HG03469 (cell line): ENCODE data around the gene SLC48A1.

Source experiments
- ATAC-seq: cut with Tn5 transposase; IDR thresholded peaks from one replicate; pipeline ENCODE4 v1.9.1; 2021; ENCODE audit warnings: mild to moderate bottlenecking, moderate library complexity, moderate number of reproducible peaks; ENCODE audit not compliant: unreplicated experiment

The SLC48A1 gene

DNA sequence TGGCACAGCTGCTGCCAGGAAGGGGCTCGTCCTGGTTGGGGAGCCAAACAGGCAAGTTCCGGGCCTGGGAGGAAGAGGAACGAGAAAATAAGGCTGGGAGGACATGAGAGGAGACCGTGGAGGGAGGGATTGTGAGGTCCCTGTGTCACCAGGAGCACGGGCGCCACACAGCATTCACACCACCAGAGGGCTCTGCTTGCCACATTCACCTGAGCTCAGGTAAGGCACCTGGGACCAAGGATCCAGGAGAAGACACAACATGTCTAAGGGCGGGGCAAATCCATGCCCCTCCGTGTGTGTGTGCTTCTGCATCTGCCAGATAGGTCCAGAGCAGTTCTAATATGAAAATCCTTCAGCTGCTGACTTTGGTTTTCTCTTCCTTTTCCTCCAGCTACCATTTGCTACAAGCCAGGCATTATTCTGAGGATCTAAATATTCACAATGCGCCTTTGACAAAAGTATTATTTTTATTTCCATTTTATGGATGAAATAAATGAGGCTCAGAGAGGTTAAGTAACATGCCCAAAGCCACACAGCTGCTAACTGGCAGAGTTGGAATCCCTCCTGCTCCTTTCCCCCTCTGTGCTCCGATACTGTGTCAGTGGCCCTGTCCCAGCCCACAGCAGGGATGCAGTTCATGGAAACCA, 28.9 kb upstream of the SLC48A1 start:
- no peak for ATAC-seq

DNA sequence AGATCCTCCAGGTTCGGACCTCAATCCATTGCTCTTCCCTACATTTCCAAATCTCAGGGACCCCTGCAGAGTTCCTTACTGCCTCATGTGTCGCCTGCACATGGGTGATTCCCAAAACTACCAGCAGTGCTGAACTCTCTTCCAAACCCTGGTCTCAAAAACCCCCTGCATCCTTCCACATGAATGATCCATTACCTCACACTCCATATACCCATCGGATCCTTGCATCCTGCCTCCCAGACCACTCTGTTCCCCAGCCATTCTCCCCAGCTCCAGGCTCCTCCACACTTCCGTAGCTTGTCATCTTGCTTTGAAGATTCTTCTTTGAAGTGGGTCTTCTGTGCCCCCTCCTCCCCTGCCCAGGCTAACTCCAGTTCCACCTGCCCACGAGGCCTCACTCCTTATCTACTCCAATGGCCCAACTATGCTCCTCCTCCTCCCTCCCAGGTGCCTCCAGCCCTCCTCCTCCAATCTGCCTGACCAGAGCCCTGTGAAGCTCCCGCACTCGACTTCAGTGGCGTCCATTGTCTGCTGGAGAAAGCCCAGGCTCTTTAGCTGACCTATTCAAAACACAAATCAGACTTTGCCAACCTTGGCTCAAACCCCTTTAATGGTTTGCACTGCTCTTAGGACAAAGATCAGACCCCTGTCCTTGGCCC, 28.1 kb upstream of the SLC48A1 start:
- ATAC-seq, result no peak

DNA sequence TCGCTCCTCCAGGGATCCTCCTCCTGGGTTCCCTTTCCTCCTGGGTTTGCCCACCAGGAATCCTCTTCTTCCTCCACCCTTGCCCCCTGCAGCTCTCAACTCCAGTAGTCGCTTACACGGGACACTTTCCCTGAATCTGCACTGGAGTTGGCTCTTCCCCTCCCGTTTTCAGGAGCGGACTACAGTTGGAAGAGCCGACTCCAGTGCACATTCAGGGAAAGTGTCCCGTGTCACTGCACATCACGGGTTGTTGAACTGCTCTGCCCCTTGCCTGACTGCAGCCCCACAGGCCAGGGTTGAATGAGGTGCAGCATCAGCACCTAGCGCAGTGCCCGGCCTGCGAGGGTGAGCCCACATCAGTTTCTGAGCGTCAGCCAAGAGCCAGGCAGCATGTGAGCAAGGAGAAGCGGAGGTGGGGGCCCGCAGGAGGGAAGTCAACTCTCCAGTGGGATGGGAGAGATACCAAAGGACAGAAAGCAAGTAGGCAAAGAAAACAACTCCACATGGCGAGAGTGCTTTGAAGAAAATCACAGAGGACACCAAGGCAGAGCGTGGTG, 27.5 kb upstream of the SLC48A1 start:
- ATAC-seq, result no peak

GRCh38 chr12:47746073-47746472, 27.0 kb upstream of the SLC48A1 start:
- no peak for ATAC-seq

DNA sequence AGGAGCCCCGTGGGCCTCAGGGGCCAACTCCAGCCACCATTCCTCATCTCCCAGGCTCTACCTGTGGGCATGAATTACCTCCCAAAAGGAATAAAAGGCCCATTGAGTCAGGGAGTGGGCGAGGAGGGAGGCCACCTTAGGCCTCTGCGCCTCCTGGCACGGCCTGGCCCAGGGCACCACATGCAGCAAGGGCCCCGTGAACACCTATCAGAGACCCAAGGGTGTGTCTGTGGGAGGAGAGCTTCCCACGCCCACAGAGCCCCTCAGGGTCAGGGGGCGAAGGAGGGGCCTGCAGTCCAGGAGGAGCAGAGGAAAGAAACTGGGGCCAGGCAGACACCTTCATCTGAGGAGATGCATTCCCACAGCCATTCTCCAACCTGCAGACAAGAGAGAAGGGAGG, 26.5 kb upstream of the SLC48A1 start:
- ATAC-seq, result no peak

- ATAC-seq, result no peak
These were observed 25.9 kb upstream of the SLC48A1 start for GRCh38 chr12:47747126-47747525.

DNA sequence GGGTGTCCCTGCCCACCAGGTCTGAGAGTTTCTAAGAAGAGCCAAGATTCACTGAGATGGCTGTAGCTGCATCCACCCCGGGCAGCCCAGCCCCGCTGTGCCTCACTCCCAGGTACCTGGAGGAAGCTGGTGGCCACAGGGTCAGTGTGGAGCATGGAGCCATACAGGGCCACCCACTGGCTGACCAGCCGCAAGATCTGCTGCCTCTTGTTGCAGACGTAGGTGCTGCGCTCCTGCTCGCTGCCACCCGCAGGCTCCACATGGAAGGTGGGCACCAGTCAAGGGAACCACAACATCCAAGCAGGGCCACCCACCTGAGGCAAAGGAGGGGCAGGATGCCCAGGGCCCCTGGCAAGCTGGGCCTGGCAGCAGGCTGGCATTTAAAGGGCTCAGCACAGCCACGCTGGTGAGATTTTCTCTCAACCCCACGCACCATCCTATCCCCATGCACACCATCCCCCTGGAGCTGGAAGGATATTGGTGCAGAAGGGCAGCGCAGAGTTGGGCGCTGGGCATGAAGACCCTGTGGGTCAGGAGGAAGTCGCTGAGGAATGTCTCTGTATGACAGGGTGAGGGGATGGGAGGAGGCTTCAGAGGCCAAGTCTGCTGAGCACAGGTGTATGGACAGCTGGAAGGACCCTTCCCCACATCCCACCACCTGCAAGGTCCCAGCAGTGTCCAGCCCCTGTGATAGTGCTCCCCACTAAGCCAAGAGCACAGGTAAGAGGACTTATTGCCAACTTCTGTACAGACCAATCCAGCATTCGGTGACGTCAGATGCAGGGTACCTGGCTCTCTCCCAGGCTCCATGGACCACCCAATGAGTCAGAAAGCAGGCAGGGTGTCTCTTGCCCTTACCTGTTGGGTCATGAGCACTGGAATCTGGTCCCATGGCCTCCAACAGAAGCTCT, 25.2 kb upstream of the SLC48A1 start:
- no peak for ATAC-seq

DNA sequence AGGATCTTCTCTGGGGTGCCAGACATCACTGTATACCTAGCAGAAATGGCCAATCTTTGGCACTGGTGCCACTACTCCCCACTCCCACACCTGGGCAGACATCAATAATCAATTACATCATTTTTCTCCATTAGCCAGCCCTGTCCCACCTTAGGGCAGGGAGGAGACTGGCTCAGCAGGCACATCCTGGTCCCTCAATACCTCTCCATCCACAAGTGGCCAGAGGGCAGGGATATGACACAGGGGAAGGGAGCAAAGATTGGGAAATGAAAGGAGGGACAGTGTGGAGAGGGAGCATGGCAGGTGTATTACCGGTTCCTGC, 24.6 kb upstream of the SLC48A1 start:
- ATAC-seq, result no peak

DNA sequence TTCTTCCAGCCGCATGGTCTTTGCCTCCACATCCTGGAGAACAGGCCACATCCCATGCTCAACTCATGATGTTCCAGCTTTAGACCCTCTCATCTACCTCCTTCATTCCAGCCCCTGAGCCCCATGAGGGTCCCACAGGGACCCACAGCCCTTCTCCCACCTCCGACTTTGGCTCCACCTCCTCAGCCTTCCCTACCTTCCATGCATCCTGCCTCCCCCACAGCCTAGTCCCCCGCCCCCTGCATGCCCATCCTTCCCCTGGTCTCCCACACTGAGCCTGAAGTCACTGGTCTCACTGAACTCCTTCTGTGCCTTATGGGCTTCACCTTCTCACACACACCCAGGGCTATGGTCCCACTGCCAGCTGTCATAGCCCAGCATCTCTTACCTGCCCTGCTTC, 24.1 kb upstream of the SLC48A1 start:
- no peak for ATAC-seq

DNA sequence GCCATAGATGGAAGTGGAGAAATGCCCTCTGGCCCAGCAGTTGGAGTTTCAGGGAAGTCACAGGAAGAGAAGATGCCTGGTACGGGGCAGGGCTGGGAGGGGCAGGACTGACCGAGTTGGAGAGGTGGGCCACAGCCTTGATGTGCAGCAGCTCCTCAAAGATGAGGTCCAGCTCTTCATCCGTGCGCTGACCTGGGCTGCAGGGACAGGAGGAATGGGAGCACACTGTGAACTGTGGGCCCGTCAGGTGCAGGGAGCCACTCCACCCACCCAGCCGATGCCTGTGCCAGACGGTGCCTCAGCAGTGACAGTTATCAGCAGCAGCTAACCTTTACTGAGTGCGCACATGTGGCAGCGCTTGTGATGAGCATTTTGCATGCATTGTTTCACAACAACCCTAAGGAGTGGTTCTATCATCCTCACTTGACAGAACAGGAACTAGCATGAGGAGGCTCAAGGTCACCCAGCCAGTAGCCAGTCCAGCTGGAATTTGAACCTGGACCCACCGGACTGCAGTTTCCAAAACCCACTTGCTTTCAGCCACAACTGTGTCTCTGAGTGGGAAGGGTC, 22.7 kb upstream of the SLC48A1 start:
- no peak for ATAC-seq

DNA sequence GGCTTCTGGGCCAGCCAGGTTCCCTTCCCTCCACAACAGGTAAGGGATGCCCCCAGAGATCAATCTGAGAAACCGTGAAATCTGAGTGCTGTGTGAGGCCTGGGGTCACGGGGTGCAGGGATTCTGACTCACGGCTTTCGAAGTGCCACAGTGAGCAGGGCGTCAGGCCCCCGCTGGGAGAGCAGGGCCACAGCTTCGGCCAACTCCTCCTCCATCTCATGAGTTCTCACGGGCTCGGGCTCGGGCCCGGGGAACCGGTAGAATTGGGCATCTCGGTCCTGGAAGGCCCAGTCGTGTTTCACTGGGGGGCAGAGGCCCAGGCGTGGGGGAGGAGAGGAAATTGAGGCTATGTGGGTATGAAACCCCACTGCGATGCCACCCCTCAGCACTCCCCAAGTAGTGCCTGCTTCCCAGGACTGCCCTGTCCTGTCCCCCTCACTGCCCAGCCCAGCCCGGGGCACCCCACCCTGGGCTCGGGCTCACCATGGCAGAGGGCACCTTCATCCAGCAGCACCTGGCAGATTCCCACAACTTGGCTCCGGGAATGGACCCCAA, 22.0 kb upstream of the SLC48A1 start:
- no peak for ATAC-seq

DNA sequence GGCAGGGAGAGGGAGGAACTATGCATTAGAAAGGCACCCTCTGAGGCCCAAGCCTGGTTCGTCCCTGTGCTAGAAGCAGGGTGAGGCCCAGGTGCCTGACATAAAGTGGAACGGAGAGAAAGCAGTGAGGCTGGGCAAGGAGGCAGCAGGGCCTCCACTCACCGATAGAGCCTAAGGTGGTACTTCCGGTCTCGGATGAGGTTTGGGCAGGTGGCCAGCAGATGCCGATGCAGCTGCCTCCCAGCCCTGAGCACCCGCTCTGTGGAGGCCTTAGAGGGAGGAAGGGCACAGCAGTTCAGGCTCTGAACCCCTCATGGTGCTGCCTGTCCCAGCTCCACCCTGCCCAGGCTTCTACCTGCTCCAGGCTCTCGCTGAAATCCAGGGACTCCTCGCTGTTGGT, 21.5 kb upstream of the SLC48A1 start:
- no peak for ATAC-seq

- no peak for ATAC-seq
These were observed 20.9 kb upstream of the SLC48A1 start for GRCh38 chr12:47752121-47752520.

DNA sequence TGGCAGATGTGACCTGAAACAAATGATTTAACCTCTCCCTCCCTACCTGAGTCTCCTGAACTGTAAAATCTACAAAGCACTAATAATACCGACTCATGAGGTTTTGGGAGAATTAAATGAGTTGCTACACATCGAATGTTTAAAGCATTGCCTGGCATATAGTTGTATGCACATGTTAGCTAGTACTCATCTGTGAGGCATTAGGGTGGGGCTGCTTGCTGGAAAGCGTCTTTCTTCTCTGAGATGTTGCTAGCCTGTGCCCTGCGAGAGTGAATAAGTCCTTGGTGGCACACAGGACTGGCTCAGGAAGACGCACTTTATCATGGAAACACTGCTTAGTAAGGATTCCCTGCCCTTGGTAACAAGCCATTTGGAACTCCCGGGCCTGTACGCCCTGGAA, 20.5 kb upstream of the SLC48A1 start:
- ATAC-seq, result no peak

GRCh38 chr12:47753021-47754001, 19.7 kb upstream of the SLC48A1 start:
- ATAC-seq, result no peak

- no peak for ATAC-seq
These were observed 18.9 kb upstream of the SLC48A1 start for GRCh38 chr12:47754126-47754525.

GRCh38 chr12:47754881-47755280, 18.2 kb upstream of the SLC48A1 start:
- ATAC-seq, result no peak

GRCh38 chr12:47755655-47756562, 17.1 kb upstream of the SLC48A1 start:
- ATAC-seq, result peak; percentile 42

- no peak for ATAC-seq
These were observed 15.6 kb upstream of the SLC48A1 start for GRCh38 chr12:47757364-47757839.
